ENCODE results near the gene DNAJC28.

- TF ChIP-seq EP300 (IDR thresholded peaks at IDR 0.05; ENCODE audit: borderline replicate concordance) (no peak), TAF1 (IDR thresholded peaks at IDR 0.05; ENCODE audit: low read depth) (no peak), USF1 (IDR thresholded peaks at IDR 0.05) (no peak), CREB1 (IDR thresholded peaks at IDR 0.05; ENCODE audit: low read depth) (no peak), FOXM1 (IDR thresholded peaks at IDR 0.05; ENCODE audit: borderline replicate concordance, low read depth) (no peak), ZBTB7A (IDR thresholded peaks at IDR 0.05; ENCODE audit: low read depth) (no peak), NFIC (IDR thresholded peaks at IDR 0.05) (no peak), CEBPB (IDR thresholded peaks at IDR 0.05) (no peak), RAD21 (IDR thresholded peaks at IDR 0.05; ENCODE audit: low read depth) (no peak), MAX (IDR thresholded peaks at IDR 0.05) (no peak)
Observed at GRCh38 chr21:33514229-33514628, 22.7 kb upstream of the DNAJC28 start.

Data from Ishikawa (cell line).